Measurements from ENCODE around the gene HBZ. TPM values are rescaled to one million over a fixed set of nuclear protein-coding genes. Genes with fewer than 3 reads are reported as not detected.
"Not testable (repeated sequence)": the region's sequence is repeated elsewhere in the genome, so short reads cannot be mapped to it uniquely, and the experiment has no call there.

Gene HBZ
- total RNA-seq, 1 donor from 2014 or later = not detected

DNA sequence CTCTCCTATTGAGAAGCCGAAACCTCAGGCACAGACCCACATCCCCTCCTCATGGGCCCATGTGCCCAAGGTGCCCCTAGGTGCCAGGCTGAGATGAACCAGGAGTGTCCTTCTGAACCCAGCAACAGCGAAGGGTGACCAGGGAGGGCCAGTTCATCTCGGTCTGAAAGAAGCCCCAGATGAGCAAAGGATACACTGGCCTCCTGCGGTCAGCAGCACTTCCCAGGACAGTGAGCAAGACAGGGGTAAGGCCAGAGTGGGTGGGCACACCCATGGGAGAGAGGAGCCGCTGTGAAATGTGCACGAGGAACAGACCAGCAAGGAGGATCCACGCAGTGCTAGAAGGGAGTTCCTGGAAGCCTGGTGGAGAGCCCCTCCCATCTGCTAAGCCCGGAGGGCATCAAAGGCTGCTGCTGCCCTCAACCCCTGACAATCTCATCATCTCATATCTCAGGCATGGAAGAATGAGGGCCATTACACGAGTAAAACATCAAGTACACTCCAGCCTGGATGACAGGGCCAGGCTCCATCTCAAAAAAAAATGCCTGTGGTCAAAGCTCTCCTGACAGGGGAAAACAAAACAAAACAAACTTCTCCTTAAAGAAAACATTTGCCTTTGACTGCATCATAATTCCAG, 3.3 kb upstream of the HBZ start:
- no peak for DNase-seq (ENCODE audit: low read depth)
- TF ChIP-seq, protein P1, sequence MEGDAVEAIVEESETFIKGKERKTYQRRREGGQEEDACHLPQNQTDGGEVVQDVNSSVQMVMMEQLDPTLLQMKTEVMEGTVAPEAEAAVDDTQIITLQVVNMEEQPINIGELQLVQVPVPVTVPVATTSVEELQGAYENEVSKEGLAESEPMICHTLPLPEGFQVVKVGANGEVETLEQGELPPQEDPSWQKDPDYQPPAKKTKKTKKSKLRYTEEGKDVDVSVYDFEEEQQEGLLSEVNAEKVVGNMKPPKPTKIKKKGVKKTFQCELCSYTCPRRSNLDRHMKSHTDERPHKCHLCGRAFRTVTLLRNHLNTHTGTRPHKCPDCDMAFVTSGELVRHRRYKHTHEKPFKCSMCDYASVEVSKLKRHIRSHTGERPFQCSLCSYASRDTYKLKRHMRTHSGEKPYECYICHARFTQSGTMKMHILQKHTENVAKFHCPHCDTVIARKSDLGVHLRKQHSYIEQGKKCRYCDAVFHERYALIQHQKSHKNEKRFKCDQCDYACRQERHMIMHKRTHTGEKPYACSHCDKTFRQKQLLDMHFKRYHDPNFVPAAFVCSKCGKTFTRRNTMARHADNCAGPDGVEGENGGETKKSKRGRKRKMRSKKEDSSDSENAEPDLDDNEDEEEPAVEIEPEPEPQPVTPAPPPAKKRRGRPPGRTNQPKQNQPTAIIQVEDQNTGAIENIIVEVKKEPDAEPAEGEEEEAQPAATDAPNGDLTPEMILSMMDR (IDR thresholded peaks at IDR 0.05; ENCODE audit: insufficient read depth, low read length, poor library complexity, severe bottlenecking) = no peak
- Histone ChIP-seq H3K36me3 (ENCODE audit: control insufficient read depth, insufficient read depth, low read length) (no peaks in the 10 kb centered on the region), H3K27me3 (ENCODE audit: control insufficient read depth, insufficient read depth, low read length) (peaks cover 6% of the 10 kb centered on the region), H3K4me3 (ENCODE audit: low read depth, low read length) (no peak overlapping the region)

DNA sequence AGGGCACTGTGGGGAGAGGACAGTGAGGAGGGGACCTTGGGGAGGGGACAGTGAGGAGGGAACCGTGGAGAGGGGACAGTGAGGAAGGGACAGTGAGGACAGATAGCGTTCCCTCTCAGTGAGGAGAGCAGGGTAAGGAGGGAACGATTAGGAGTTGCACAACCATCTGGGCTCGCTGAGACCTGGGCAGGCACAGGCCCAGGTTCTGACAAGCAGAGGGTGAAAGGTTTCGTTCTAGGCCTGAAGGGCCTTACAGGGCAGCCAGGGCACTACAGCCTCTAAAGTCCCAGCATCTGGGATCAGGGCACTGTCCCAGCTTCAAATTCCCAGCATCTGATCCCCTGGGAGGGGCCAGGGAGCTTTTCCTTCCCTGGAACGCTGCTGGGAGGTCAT, 681 bp downstream of the HBZ start:
- H3K27me3 ChIP-seq (ENCODE audit: control insufficient read depth, insufficient read depth, low read length) = peaks cover 16% of the 10 kb centered on the region
- not testable (repeated sequence) for H3K36me3 ChIP-seq (ENCODE audit: control insufficient read depth, insufficient read depth, low read length); H3K4me3 ChIP-seq (ENCODE audit: low read depth, low read length); DNase-seq (ENCODE audit: low read depth)

DNA sequence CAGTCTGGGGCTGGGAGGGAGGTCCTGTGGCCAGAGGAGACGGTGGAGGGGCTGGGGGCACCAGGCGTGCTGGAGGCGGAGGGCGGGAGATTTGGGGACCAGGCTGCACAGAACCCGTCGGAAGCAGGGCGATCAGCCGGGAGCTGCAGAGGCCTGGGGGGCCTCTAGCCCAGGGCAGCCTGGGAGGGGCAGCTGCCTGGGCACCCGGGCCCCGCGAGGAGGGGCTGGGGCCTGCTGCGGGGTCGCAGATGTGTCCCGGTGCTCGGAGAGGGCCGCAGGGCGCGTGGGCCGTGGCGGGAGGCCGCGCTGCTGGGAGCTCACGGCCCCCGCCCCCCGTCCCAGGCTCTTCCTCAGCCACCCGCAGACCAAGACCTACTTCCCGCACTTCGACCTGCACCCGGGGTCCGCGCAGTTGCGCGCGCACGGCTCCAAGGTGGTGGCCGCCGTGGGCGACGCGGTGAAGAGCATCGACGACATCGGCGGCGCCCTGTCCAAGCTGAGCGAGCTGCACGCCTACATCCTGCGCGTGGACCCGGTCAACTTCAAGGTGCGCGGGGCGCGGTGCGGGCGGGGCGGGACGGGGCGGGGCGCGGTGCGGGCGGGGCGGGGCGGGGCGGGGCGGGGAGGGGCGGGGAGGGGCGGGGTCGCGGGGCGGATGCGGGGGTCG, 1.2 kb downstream of the HBZ start:
- H3K4me3 ChIP-seq (ENCODE audit: low read depth, low read length); DNase-seq (ENCODE audit: low read depth); H3K36me3 ChIP-seq (ENCODE audit: control insufficient read depth, insufficient read depth, low read length): not testable (repeated sequence)
- H3K27me3 ChIP-seq (ENCODE audit: control insufficient read depth, insufficient read depth, low read length) = peaks cover 16% of the 10 kb centered on the region

DNA sequence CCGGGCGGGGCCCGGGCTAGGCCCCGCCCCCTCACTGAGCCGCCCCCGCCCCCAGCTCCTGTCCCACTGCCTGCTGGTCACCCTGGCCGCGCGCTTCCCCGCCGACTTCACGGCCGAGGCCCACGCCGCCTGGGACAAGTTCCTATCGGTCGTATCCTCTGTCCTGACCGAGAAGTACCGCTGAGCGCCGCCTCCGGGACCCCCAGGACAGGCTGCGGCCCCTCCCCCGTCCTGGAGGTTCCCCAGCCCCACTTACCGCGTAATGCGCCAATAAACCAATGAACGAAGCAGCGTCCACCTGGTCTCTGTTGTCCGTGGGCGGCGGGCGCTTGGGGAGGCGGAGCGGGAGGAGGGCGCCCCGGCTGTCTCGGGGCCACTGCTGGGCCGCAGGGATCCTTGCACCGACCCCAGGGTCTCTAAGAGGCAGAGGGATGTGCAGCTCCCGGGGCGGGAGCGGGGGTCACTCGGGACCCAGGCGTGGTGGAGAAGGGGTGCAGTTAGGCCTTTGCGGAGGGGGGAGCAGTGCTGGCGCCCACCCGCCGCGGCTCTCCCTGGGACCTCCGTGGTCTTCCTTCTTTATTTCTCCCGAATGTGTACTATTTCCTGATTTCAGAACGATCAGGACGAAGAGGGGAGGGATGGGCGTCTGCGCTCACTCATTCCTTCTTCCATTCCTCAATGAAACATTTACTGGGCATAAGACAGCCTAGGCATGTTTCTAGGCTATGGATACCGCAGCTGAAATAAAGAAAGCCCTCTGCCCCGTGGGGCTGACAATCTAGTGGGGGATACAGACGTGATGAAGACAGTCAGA, 2.0 kb downstream of the HBZ start:
- H3K27me3 ChIP-seq (ENCODE audit: control insufficient read depth, insufficient read depth, low read length) = peaks cover 15% of the 10 kb centered on the region
- H3K4me3 ChIP-seq (ENCODE audit: low read depth, low read length) = peak overlapping the region; percentile 47
- no peak for DNase-seq (ENCODE audit: low read depth)
- no peaks in the 10 kb centered on the region for H3K36me3 ChIP-seq (ENCODE audit: control insufficient read depth, insufficient read depth, low read length)
- TF ChIP-seq, protein P1 (IDR thresholded peaks at IDR 0.05; ENCODE audit: insufficient read depth, low read length, poor library complexity, severe bottlenecking) = no peak

DNA sequence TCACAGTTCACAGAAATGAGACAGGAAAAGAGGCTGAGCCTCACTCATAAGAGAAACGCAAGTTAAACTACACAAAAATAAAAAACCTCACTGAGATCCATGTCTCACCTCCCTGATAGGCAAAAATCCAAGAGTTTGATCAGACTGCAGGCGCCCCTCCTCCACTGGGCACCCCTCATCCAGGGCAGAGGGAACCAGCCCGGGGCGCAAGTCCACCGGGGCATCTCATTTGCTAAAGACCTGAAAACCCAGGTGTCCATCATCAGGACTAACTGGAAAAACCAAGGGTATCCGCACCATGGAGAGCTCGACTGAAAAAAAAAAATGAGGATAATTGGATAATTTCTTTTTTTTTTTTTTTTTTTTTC, 2.6 kb downstream of the HBZ start:
- Histone ChIP-seq H3K27me3 (ENCODE audit: control insufficient read depth, insufficient read depth, low read length) (peaks cover 15% of the 10 kb centered on the region), H3K36me3 (ENCODE audit: control insufficient read depth, insufficient read depth, low read length) (no peaks in the 10 kb centered on the region), H3K4me3 (ENCODE audit: low read depth, low read length) (no peak overlapping the region)
- no peak for DNase-seq (ENCODE audit: low read depth)
- TF ChIP-seq, protein P1 (IDR thresholded peaks at IDR 0.05; ENCODE audit: insufficient read depth, low read length, poor library complexity, severe bottlenecking) = no peak

DNA sequence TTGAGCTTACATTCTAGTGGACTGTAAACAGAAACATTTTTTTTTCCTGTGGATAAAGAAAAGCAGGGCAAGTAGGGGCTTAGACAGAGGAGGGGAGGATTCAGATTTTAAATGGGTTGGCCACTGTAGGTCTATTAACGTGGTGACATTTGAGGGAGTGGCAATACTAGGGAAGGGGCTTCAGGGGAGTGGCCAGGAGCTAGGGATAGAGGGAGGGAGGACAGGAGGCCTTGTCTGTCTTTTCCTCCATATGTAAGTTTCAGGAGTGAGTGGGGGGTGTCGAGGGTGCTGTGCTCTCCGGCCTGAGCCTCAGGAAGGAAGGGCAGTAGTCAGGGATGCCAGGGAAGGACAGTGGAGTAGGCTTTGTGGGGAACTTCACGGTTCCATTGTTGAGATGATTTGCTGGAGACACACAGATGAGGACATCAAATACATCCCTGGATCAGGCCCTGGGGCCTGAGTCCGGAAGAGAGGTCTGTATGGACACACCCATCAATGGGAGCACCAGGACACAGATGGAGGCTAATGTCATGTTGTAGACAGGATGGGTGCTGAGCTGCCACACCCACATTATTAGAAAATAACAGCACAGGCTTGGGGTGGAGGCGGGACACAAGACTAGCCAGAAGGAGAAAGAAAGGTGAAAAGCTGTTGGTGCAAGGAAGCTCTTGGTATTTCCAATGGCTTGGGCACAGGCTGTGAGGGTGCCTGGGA, 6.8 kb downstream of the HBZ start:
- TF ChIP-seq, protein P1 (IDR thresholded peaks at IDR 0.05; ENCODE audit: insufficient read depth, low read length, poor library complexity, severe bottlenecking) = no peak
- Histone ChIP-seq H3K4me3 (ENCODE audit: low read depth, low read length) (no peak overlapping the region), H3K27me3 (ENCODE audit: control insufficient read depth, insufficient read depth, low read length) (peaks cover 16% of the 10 kb centered on the region), H3K36me3 (ENCODE audit: control insufficient read depth, insufficient read depth, low read length) (no peaks in the 10 kb centered on the region)
- DNase-seq (ENCODE audit: low read depth) = no peak

DNA sequence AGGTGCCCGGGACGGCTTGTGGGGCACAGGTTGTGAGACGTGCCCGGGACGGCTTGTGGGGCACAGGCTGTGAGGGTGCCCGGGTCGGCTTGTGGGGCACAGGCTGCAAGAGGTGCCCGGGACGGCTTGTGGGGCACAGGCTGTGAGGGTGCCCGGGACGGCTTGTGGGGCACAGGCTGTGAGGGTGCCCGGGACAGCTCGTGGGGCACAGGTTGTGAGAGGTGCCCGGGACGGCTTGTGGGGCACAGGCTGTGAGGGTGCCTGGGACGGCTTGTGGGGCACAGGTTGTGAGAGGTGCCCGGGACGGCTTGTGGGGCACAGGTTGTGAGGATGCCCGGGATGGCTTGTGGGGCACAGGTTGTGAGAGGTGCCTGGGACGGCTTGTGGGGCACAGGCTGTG, 7.8 kb downstream of the HBZ start:
- not testable (repeated sequence) for DNase-seq (ENCODE audit: low read depth); H3K4me3 ChIP-seq (ENCODE audit: low read depth, low read length); H3K36me3 ChIP-seq (ENCODE audit: control insufficient read depth, insufficient read depth, low read length)
- H3K27me3 ChIP-seq (ENCODE audit: control insufficient read depth, insufficient read depth, low read length) = peaks cover 16% of the 10 kb centered on the region

Data from kidney epithelial cell (primary cell).